Neural cell (in vitro differentiated cells): ENCODE data around the gene THUMPD1.

Experiments
- POLR2AphosphoS5 ChIP-seq: IDR thresholded peaks from 2 replicates; pipeline ENCODE4 v1.6.1; 2012
- TF ChIP-seq, protein P1 (sequence below): fragments of 450-650 bp; IDR thresholded peaks from 2 replicates; pipeline ENCODE4 v1.5.1; 2014; ENCODE audit warnings: antibody characterized with exemption, mild to moderate bottlenecking, moderate library complexity; ENCODE audit not compliant: poor library complexity, severe bottlenecking

DNA sequence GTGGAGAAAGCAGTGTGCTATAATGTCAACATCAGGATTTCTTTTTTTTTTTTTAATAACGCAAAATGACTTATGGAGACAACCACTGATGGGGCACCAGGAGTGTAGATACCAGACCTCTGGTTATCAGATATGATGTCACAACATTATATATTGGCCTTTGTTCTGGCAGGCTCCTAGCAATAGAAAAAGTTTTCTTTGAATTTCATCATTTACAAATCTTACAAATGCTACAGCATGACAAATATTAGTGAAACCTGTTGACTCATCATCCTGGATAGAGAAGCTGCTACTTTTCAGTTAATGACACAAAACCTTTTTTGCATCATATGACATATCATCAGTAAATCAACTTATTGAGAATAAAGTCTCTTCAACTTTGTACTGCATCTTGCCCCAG lies 6.1 kb downstream of the THUMPD1 start:
- TF ChIP-seq POLR2AphosphoS5, result no peak
- TF ChIP-seq, protein P1, sequence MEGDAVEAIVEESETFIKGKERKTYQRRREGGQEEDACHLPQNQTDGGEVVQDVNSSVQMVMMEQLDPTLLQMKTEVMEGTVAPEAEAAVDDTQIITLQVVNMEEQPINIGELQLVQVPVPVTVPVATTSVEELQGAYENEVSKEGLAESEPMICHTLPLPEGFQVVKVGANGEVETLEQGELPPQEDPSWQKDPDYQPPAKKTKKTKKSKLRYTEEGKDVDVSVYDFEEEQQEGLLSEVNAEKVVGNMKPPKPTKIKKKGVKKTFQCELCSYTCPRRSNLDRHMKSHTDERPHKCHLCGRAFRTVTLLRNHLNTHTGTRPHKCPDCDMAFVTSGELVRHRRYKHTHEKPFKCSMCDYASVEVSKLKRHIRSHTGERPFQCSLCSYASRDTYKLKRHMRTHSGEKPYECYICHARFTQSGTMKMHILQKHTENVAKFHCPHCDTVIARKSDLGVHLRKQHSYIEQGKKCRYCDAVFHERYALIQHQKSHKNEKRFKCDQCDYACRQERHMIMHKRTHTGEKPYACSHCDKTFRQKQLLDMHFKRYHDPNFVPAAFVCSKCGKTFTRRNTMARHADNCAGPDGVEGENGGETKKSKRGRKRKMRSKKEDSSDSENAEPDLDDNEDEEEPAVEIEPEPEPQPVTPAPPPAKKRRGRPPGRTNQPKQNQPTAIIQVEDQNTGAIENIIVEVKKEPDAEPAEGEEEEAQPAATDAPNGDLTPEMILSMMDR, result no peak
